ENCODE measurements around the gene LCN6.

LCN6 gene

DNA sequence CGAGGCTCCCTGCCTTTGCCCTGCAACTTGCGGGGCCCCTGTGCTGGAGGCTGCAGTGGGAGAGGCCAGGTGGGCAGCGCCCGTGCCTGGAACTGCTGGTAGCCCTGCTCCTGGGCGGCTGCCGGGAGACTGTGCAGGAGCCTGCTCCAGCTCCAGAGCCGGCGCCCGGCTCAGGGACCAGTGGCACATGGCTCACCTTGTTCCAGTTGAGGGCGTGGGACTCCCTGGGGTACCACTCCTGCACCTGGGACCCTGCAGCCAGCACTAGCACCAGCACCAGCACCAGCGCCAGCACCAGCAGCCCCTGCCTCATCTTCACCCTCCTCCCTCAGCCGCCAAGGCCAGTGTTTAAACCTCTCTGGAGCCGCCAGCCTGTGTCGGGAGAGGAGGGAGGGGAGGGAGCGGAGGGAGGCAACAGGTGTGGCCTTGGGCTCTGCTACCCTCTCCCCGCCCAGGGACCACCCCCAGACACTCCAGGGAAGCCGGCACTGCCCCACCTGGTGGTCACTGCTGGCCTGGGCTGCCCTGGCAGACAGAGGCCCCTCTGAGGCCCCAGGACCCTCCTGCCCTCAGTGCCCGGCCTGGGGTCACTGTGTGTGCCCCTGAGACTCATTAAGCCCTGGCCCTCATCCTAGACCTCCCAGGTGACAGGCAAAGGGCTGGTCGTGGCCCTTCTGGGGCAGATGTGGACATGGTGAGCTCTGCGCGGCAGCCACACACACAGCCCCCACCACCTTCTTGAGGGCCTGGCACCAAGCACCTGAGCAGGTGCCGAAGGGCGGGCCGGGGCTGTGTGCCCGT lies 5.5 kb downstream of the LCN6 start, which contains the start of gene LCN10:
Gene LCN10 (minus strand): TSS at position 350 of the 801 bp plus-strand sequence. CDS start 37 bp downstream, at position 313.
- no peak for DNase-seq

DNA sequence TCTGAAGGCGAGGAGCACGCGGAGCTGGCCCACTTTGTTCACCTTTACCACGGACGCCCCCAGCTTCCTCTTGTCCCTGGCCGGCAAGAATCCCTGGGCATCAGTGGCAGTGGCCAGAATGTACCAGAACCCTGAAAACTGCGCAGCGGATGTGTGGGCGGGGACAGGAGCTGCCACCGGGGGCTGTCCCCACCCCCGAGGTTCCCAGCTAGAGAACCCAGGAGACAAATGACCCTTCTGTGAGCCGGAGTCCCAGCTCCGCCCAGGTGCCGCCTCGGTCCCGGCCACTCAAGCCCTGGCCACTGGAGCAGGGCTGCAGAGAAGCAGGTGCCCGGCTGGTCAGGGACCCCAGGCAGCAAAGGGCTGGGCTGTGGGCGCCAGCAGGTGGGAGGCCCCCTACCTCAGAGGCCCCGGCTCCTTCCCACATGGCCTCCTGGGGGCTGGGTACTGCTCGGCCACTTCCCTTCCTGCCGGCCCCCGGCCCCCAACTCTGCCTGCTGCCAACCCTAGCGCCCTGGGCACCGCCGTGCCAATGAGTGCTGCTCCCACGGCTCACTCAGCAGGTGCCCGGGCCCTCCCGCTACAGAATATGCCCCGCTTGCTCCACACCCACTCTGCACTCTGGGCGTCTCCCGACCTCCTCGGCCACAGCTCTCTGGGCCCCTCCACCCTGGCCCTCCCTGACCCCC lies 6.3 kb downstream of the LCN6 start:
- no peak for DNase-seq

DNA sequence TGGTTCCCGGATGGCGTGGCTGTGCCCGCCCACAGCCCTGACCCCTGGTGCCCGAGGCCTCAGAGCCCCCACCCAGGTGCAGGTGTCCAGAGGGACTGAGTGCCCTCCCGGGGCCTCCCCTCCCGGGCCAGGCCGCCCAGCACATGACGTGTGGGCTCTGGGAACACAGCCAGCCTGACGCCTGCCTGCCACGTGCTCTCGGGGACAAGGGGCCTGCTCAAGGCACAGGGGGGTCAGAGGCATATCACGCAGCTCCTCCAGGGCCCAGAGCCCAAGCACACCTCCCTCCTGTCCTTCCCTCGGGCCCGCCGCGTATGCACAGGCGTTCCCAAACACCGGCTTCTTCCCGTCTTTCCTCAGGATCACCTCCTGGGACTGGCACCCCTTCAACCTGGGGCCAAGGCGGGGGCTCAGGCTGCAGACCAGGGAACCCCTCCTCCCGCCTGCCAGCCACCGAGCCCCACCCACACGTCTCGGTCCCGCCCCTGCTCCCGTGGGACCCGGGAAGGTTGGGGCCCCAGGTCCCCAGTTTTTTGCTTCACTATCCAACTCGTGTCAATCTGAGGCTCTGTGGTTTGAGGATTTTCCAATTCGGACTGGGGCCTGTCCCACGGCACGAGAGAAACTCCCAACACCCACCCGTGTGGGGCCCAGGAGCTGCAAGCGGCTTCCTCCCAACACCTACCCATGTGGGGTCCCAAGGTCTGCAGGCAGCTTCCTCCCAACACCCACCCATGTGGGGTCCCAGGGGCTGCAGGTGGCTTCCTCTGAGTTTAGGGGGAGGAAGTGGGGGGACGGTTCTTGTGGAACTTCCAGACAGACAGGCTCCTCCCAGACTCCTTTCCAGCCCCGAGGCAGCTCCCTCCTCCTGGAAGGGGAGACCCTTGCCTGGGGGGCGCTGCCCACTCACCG lies 7.1 kb downstream of the LCN6 start:
- DNase-seq: no peak

DNA sequence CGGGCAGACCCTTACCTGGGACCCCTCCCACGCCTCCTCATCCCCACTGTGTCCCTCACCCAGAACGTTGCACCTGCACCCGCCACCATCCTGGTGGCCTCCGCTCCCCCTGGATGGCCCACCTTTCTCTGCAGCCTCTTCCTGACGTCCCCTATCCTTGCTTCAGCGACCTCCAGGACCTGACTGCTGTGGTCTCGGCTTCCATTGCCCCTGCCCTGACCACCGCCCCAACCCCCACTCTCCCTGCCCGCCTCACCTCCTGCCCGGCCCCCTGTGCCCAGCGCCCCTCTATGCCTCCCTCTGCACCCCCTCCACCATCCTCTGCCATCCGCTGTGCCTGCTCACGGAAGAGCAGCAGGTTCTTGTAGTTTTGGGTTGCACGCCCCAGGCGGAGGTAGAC lies 7.8 kb downstream of the LCN6 start:
- no peak for DNase-seq

DNA sequence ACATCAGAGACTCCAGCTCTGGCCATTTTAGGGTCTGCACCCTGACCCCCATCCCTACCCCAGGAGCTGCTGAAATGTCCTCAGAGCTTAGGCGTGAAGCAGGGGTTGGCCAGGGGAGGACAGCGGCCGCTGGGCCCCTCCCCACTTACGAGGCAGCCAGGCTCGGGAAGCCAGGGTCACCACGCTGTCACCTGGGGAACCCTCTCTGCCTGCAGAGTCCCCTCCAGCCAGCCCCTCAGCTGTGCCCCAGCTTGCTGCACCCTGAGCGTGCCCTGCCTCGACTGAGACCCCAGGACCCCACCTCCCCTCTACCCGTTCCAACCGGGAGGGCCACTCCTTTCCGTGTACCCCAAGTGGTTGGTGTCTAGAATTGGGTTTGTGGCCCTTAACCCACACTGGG lies 8.3 kb downstream of the LCN6 start:
- DNase-seq: no peak

DNA sequence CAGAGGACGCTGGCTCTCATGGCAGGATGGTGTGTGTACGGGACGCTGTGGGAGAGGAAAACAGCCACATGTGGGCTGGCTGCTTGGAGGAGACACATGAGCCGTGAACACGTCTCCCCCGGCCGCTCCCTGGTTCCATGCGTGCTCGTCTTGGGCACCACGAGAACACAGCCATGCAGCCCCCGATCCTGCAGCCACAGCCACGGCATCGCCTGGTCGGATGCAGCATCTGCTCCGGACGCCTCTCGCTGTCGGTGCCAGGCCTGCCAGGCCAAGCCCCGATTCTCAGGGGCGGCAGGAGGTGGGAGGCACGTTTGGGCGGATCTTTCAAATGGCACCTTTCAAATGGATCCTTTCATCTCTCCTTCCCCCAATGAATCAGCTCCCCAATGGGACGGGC lies 8.8 kb downstream of the LCN6 start:
- no peak for DNase-seq

DNA sequence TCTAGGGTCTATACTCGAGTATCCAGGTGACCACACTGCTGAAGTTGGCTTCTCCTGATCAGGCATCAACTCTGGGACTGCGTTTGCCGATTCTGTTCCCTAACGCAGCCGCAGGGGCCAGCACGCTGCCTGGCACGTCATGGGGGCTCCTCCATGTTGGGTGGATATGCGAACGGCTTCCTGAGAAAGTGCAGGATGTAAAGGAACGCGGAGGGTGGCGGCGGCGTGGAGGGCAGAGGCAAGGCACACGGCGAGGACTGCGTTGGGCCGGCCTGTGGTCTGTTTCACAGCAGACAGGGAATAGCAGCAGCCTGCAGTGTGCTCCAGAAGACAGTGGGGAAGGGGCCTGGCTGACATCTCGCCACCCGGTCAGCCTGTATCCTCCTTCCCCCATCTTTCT lies 9.4 kb downstream of the LCN6 start:
- DNase-seq: no peak

DNA sequence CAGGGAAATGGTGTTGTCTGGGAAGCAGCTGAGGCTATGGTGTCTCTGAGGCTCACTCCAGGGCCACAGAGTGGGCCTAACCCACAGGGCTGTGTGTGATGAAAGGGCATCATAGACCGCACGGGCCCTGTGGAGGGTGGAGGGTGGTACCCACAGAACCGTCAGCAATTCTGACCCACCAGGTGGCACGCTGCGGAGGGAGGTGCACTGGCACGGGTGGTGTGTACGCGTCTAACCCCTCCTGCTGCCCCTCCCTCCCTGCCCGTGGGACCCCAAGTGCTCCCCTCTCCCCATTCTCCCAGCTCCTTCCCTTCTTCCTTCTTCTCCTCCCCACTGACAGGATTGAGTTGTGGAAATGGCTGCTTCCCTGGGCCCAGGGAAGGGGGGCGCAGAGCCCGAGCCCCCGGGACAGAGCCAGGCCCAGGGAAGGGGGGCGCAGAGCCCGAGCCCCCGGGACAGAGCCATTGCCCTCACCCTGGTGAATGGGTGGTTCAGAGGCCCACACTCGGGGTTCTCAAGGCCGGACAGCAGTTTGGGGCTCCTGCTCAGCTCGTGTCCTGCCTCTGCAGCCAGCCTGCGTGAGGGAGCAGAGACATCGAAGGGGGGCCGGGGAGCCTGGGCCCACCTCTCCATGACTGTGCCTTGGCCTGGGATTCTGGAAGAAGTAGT lies 12.4 kb downstream of the LCN6 start:
- DNase-seq: no peak

DNA sequence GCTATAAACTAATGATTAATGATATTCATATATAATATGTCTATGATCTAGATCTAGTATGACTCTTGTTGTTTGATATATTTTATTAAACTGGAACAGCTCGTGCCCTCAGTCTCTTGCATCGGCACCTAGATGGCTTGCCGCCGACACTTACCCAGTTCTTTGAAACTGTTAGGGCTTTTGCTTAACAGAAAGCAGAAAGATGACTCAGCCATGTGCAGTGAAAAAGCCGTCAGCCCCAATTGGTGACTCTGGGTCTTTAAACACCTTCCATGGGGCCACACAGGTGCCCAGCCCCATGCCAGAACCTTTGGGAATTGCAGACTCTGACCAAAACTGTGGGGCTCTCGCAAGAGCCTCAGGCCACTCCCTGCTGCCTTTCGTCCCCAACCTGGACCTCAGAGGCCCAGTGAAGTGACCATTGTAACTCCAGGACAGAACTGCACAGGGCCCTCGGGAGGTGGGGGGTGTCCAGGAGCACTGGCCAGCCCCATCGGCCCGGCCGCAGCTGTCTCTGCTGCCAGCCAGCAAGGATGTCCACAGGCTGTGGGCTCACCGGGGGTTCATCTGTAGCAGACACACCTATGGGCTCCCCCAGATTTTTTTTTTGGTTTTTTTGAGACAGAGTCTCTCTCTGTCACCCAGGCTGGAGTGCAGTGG lies 13.4 kb downstream of the LCN6 start:
- DNase-seq: no peak

DNA sequence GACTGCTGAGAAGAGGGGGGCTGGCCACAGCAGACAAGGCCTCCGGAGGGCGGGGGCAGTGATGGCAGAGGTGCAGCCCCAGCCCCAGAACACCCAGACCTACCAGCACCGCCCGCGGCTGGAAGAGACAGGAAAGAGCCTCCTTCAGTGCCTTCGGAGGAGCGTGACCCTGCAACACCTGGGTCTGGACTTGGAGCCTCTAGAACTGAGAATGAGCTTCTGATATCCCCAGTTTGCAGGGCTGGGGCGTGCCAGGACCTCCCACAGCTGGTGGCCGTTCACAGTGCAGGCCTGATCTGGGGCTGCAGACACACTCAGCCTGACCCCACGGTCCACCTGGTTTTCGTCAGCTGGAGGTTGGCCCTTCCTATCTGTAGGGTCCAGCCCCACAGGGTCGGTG lies 14.7 kb downstream of the LCN6 start:
- no peak for DNase-seq

DNA sequence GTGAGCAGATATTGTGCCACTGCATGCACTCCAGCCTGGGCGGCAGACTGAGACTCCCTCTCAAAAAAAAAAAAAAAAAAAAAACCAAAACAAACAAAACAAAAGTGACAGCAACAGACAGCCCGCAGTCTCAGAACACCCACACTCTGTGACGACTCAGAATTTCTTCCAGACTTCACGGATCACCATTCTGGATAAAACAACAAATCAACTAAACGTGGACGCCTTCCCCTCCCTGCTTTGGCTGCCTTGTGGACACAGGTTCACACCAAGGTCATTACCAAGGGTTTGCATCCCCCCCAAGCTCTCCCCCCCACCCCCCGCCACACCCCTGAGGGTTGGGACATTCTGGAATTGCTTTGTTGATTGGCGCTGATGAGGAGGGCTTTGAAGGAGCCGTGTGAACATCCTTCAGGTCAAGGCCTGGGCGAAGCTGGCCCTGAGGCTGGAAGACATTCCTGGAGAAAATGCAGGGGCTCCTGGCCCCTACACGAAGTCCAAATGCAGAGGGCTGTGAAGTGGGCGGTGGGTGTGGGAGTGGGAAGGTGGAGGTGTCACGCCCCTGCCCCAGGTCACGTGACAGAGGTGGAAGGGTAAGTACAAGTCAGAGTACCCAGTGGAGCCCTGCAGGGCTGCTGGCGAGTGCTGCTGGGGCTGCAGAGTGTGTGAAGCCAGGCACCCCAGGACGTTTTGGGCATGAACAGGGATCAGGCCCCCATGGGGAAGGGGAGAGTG lies 15.7 kb downstream of the LCN6 start:
- DNase-seq: no peak

DNA sequence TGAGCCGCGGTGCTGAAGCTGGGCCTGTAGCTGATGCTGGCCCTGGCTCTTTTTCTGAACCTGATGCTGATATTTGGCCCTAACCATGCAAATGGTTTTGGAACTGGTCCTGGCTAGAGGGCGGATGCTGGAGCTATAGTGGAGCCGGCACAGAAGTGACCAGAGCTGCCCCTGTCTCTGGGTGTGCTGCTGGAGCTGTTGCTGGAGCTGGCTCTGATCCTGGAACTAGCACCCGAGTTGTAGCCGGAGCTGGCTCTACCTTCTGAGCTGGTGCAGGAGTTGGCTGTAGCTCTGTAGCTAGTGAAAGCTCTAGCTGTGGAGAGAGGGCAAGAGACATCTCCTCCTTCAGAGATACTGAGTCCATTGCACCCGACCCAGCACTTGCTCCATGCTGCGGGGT lies 18.4 kb downstream of the LCN6 start:
- no peak for DNase-seq

DNA sequence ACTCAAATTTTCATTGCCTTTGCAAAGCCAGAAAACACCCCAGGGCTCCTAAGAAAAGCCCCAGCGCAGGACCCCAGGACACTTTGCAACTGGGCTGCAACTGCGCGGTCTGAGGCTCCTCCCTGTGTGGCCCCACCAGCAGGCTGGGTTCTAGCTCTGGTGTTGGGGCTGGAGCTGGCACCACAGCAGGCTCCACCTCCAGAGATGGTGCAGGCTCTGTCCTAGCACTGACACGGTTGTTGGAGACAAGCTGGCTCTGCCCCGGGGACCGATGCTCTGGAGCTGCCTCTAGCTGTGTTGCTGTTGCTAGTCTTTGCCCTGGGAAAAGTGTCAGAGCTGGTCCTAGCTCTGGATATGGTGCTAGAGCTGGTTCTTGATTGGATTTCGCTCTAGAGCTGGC lies 19.2 kb downstream of the LCN6 start:
- DNase-seq: no peak

DNA sequence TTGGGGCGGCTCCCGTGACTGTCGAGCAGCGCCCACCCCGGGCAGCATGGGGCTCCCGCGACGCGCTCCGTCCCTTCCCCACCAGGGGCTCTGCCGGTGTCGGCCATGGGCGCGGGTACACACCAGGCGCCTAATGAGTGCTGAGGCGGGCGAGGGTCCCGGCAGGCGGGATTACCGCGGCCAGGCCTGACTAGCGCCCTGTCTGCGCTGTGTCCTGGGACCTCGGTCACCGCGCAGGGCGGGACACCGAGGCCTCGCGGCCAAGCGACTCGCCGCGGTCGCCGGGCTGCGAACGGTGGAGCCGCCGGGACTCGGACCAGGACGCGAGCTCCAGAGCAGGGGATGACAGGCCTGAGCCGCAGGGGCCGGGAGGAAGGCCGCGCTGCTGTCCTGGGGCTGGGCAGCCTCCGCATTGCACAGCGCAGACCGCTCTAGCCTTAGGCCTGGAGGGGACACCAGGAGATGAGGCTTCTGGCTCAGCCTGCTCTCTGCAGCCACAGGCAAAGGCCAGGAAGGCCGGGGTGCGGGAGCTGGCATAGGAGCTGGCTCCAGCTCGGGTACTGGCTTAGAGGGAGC lies 19.7 kb downstream of the LCN6 start:
- no peak for DNase-seq

DNA sequence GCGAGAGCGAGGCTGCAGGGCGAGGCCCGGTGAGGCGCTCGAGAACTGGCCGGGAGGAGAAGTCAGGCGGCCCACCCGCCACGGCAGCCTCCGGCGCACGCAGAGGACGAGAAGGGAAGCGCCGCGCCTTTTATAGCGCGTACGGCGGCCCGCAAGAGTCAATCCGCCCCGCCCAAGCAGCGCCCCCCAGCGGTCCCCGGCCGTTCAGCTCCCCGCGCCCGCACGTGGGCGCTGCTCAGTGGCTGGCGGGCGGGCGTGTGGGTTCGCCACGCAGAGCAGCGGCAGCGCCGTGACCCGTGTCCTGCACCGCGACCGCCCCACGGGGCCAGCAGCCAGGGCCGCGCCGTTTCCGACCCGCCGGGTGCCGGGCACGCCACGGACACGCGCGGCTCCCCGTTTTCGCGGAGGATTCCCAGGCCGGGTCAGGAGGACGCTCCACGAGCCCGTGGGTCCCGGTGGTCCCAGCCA lies 20.2 kb downstream of the LCN6 start:
- peak; percentile 93 for DNase-seq

DNA sequence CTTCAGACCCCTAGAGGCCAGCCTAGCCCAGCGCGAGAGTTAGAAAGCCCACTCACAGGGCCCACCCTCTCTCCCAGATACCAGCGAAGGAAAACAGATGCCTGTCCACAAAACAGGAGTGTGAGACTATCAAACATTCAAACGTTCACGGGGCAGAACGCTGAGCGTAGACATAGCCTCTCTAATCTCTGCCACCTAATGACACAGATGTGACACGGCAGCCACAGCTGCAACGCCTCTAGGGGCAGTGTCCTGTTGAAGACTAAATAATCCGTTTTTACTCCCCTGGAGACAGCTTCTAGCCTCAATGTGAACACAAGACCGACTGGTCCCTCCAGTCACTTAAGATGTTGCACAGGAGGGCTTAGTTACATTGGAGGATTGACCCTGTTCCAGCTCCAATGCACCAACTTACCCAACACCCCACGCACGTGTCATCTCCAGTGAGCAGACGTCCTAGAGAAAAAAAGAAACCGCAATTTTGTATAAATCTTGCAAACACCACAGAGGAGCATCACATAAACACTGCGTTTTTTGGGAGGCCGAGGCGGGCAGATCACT lies 21.6 kb downstream of the LCN6 start:
- DNase-seq: no peak

DNA sequence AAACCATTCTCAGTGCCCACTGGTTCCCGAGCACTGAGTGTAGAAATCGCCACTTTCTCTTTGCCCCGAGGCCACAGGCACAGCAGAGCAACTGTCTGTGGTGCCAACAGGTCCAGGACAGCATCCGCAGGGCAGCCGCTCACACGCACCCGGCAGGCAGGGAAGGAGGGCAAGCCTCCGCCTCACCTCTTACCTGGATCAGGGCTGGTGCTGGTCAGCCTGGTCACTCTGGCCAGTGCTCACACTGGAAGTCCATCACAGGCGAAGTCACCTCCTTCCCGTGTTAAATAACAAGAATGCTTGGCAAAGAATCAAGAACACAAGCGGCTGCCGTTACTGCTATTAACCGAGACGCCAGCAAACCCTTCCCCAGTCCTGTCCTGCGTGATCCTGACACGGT lies 22.2 kb downstream of the LCN6 start:
- DNase-seq: no peak

DNA sequence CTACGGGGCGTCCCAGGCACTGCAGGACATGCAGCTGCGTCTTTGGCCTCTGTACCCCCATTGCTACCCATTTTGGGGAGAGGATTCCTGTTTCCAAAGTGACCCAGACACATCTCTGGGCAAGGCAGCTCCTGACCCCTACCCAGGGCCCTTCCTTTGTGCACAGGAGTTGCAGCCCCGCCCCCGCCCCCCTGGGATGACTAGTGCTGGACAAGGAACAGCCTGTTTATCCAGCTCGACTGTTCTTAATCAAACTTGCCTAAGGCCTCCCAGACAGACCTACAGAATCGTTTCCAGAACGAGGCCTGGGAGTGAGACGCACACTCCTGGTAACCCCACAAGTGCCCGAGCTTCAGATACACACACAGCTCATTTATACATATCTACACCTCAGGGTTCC lies 22.7 kb downstream of the LCN6 start:
- DNase-seq: no peak

DNA sequence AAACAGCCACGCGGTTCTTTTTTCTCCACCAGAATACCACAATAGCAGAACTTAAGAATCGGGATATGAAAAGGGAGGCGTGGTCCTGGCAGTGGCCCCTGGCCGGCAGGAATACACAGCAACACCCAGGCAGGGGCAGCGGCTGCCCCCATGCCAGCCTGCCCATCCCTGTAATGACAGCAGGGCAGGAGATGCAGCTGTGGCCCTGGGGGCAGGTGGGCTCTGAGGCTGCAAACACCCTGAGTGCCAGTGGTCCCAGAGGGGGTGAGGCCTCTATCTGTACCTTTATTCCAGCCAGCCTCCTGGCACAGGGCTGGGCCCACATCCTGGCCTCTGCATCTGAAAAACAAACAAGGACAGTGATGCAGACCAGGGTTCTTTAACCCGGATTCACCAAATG lies 23.6 kb downstream of the LCN6 start:
- DNase-seq: no peak

DNA sequence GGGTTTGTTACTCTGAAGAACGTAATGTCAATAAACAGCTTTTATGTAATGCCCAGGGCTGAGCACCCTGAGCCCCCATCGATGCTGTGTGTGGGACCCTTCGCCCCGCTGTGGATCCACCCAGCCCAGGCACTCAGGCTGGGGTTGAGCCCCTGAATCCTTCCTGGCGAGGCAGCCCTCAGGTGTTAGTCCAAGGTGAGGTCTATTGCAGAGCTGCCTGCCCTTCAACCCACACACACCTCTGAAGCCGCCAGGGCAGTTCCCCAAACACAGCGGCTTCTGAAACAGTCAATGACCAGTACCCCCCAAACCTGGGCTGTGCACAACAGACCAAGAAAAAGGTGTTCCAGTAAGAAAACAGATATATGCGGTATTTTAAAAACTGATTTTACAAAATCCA lies 24.3 kb downstream of the LCN6 start:
- no peak for DNase-seq
